ENCODE data around the gene PAWR. TPM values are rescaled to one million over a fixed set of nuclear protein-coding genes. Genes with fewer than 3 reads are reported as not detected.
A peak's percentile ranks its signal among the peaks of the same experiment; 100 is the strongest.

PAWR gene
- total and polyA plus RNA-seq, 2 donors (not counting 1 experiment from before 2014, with no cell fraction given): 6.5 to 16.0 TPM

DNA sequence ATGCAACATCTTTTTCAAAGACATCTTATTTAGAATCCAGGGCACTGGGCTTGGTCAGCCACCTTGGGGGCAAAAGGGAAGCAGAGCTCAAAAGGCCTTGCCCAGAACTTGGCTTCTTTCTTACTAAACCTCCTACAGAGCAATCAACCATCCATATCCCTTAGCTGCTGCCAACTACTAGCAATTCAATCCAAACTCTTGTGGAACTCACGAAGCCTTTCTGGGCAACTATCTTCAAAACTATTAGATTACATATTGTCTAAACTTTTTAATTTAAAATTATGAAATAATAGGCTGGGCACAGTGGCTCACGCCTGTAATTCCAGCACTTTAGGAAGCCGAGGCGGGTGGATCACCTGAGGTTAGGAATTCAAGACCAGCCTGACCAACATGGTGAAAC, 95.5 kb downstream of the PAWR start:
- Histone ChIP-seq H3K4me2 (ENCODE audit: extremely low read depth, insufficient read depth, low read length) (no peak overlapping the region), H4K20me1 (ENCODE audit: control insufficient read depth, extremely low read depth, insufficient read depth, low read length) (no peaks in the 10 kb centered on the region)

DNA sequence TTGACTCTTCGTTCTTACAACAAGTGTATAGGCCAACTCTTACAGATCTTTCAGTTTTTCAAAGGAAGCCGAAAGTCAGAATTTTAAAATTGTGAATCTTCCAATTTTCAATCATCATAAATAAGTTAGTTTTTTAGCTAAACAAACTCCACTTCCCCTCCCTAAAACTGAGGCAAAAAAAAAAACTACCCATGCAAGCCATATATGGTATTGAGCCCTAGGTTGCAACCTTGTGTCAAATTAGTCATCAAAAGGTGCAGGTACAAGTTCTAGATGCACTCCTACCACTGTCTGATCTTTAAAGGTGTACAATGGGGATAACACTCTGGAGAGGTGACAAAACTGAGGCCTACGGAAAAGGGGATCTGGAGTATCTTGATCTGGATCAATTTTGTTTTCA, 97.9 kb downstream of the PAWR start:
- TF ChIP-seq, protein P1, sequence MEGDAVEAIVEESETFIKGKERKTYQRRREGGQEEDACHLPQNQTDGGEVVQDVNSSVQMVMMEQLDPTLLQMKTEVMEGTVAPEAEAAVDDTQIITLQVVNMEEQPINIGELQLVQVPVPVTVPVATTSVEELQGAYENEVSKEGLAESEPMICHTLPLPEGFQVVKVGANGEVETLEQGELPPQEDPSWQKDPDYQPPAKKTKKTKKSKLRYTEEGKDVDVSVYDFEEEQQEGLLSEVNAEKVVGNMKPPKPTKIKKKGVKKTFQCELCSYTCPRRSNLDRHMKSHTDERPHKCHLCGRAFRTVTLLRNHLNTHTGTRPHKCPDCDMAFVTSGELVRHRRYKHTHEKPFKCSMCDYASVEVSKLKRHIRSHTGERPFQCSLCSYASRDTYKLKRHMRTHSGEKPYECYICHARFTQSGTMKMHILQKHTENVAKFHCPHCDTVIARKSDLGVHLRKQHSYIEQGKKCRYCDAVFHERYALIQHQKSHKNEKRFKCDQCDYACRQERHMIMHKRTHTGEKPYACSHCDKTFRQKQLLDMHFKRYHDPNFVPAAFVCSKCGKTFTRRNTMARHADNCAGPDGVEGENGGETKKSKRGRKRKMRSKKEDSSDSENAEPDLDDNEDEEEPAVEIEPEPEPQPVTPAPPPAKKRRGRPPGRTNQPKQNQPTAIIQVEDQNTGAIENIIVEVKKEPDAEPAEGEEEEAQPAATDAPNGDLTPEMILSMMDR (conservative IDR thresholded peaks at IDR 0.05 in 1 of 2, IDR thresholded peaks at IDR 0.05 in 1 of 2; ENCODE audit: low read depth in 1 of 2, low read length in 2 of 2): no peak
- no peak for TF ChIP-seq EZH2 (IDR thresholded peaks at IDR 0.05; ENCODE audit: low read length, missing control alignments)
- Histone ChIP-seq H3K4me3 (replicated peaks in 1 of 4; ENCODE audit: control extremely low read depth in 1 of 4, insufficient read depth in 1 of 4, low read depth in 3 of 4, low read length in 4 of 4) (no peak overlapping the region), H3K9me3 (ENCODE audit: control insufficient read depth, insufficient read depth, low read depth, low read length) (no peaks in the 10 kb centered on the region)

More for the DNA sequence above, 95.5 kb downstream of the PAWR start:
- H3K79me2 ChIP-seq (ENCODE audit: control insufficient read depth, insufficient read depth, low read length): no peaks in the 10 kb centered on the region
- no peak overlapping the region for H3K9ac ChIP-seq (ENCODE audit: insufficient read depth, low read length)
- no peaks in the 10 kb centered on the region for H3K4me1 ChIP-seq (ENCODE audit: control insufficient read depth, extremely low read depth, insufficient read depth, low read length)
- no peaks in the 10 kb centered on the region for H3K36me3 ChIP-seq (ENCODE audit: control insufficient read depth, insufficient read depth, low read length)
- no peak overlapping the region for H3K4me3 ChIP-seq (replicated peaks in 1 of 4; ENCODE audit: control extremely low read depth in 1 of 4, insufficient read depth in 1 of 4, low read depth in 3 of 4, low read length in 4 of 4)
- no peak overlapping the region for H3K27ac ChIP-seq (ENCODE audit: insufficient read depth, low read length)
- no peak overlapping the region for H2AFZ ChIP-seq (ENCODE audit: low read length)
- H3K9me3 ChIP-seq (ENCODE audit: control insufficient read depth, insufficient read depth, low read depth, low read length): no peaks in the 10 kb centered on the region
- no peak for DNase-seq (ENCODE audit: low read depth in 2 of 2)
- H3K27me3 ChIP-seq (ENCODE audit: control insufficient read depth, insufficient read depth, low read length): no peaks in the 10 kb centered on the region
- no peak for TF ChIP-seq EZH2 (IDR thresholded peaks at IDR 0.05; ENCODE audit: low read length, missing control alignments)
- TF ChIP-seq, protein P1 (conservative IDR thresholded peaks at IDR 0.05 in 1 of 2, IDR thresholded peaks at IDR 0.05 in 1 of 2; ENCODE audit: low read depth in 1 of 2, low read length in 2 of 2): no peak

DNA sequence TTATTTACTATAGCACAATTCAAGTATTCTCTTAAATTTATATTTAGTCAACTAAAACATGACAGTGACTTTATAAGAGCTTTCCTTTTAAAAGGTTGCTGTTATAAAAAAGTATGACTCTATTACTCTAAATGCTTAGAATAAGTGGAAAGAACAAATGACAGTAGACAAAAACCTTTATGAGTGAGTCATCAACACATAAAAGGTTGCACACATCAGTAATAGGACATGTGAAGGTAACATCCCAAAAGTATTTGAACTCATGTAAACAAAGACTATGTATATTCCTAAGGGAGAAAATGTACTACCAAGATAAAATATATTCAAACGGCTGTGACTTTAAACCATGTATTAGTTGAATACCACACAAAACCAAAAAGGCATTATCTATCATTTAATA, 98.8 kb downstream of the PAWR start:
- H2AFZ ChIP-seq (ENCODE audit: low read length): no peak overlapping the region
- H3K27ac ChIP-seq (ENCODE audit: insufficient read depth, low read length): no peak overlapping the region
- H3K36me3 ChIP-seq (ENCODE audit: control insufficient read depth, insufficient read depth, low read length): no peaks in the 10 kb centered on the region
- H3K4me3 ChIP-seq (replicated peaks in 1 of 4; ENCODE audit: control extremely low read depth in 1 of 4, insufficient read depth in 1 of 4, low read depth in 3 of 4, low read length in 4 of 4): no peak overlapping the region
- H3K27me3 ChIP-seq (ENCODE audit: control insufficient read depth, insufficient read depth, low read length): no peaks in the 10 kb centered on the region
- H3K9me3 ChIP-seq (ENCODE audit: control insufficient read depth, insufficient read depth, low read depth, low read length): no peaks in the 10 kb centered on the region
- no peak overlapping the region for H3K4me2 ChIP-seq (ENCODE audit: extremely low read depth, insufficient read depth, low read length)
- DNase-seq (ENCODE audit: low read depth in 2 of 2): peak in 1 of 2 donors; percentile 21
- TF ChIP-seq EZH2 (IDR thresholded peaks at IDR 0.05; ENCODE audit: low read length, missing control alignments): no peak
- TF ChIP-seq, protein P1 (conservative IDR thresholded peaks at IDR 0.05 in 1 of 2, IDR thresholded peaks at IDR 0.05 in 1 of 2; ENCODE audit: low read depth in 1 of 2, low read length in 2 of 2): no peak
- H3K79me2 ChIP-seq (ENCODE audit: control insufficient read depth, insufficient read depth, low read length): no peaks in the 10 kb centered on the region
- no peaks in the 10 kb centered on the region for H4K20me1 ChIP-seq (ENCODE audit: control insufficient read depth, extremely low read depth, insufficient read depth, low read length)
- no peaks in the 10 kb centered on the region for H3K4me1 ChIP-seq (ENCODE audit: control insufficient read depth, extremely low read depth, insufficient read depth, low read length)
- H3K9ac ChIP-seq (ENCODE audit: insufficient read depth, low read length): no peak overlapping the region

More for the DNA sequence above, 97.9 kb downstream of the PAWR start:
- H3K4me1 ChIP-seq (ENCODE audit: control insufficient read depth, extremely low read depth, insufficient read depth, low read length): no peaks in the 10 kb centered on the region
- no peak for DNase-seq (ENCODE audit: low read depth in 2 of 2)
- no peaks in the 10 kb centered on the region for H4K20me1 ChIP-seq (ENCODE audit: control insufficient read depth, extremely low read depth, insufficient read depth, low read length)
- H3K36me3 ChIP-seq (ENCODE audit: control insufficient read depth, insufficient read depth, low read length): no peaks in the 10 kb centered on the region
- no peak overlapping the region for H3K27ac ChIP-seq (ENCODE audit: insufficient read depth, low read length)
- no peaks in the 10 kb centered on the region for H3K79me2 ChIP-seq (ENCODE audit: control insufficient read depth, insufficient read depth, low read length)
- no peak overlapping the region for H3K4me2 ChIP-seq (ENCODE audit: extremely low read depth, insufficient read depth, low read length)
- no peaks in the 10 kb centered on the region for H3K27me3 ChIP-seq (ENCODE audit: control insufficient read depth, insufficient read depth, low read length)
- no peak overlapping the region for H2AFZ ChIP-seq (ENCODE audit: low read length)
- no peak overlapping the region for H3K9ac ChIP-seq (ENCODE audit: insufficient read depth, low read length)

Measured in fibroblast of lung (primary cell).